ENCODE data around the gene RGMA. TPM values are rescaled to one million over a fixed set of nuclear protein-coding genes. Genes with fewer than 3 reads are reported as not detected.

The RGMA gene
- total and polyA plus RNA-seq, 10 of the 15 experiments (the other 5 are each of a cell fraction or from before 2014, with no cell fraction given), result not detected

DNA sequence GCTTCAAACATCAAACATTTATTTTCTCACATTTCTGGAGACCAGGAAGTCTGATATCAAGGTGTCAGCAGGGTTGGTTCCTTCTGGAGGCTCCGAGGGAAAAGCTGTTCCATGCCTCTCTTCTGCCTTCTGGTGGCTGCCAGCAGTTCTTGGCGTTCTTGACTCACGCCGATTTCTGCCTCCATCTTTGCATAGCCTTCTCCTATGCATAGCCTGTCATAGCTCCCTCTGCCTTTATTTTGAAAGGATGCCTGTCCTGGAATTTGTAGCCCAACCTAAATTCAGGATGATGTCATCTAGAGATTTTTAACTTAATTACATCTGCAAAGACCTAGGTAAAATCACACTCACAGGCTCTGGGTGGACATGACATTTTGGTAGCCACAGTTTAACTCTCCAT, 70.4 kb downstream of the RGMA start:
- H3K27ac ChIP-seq (ENCODE audit: control insufficient read depth, insufficient read depth), result no peak overlapping the region
- no peak overlapping the region for H2AFZ ChIP-seq (ENCODE audit: control insufficient read depth, low read depth, low read length)
- ChIA-PET CTCF (interaction anchor here (1.2 to 2.6 kb wide), 2 partner anchors 9 to 11 kb away, joined by 3 to 21 read pairs; no protein-coding TSS in a partner anchor), POLR2A (no interaction called here), RAD21 (ENCODE audit: unreplicated experiment) (interaction anchor here (1.2 kb wide), 1 partner anchor 221 kb away, joined by 3 read pairs; no protein-coding TSS in a partner anchor), SMC1A (ENCODE audit: uncharacterized antibody, unreplicated experiment) (interaction anchor here (0.7 to 1.6 kb wide), 3 partner anchors 12 to 221 kb away, joined by 3 to 4 read pairs (median 3); no protein-coding TSS in a partner anchor)
- H3K4me3 ChIP-seq, result no peak overlapping the region
- H3K4me2 ChIP-seq (ENCODE audit: control insufficient read depth, insufficient read depth), result no peak overlapping the region
- in situ Hi-C loops (cut with MboI) (no loop called here), intact Hi-C loops (cut with micrococcal nuclease; ENCODE audit: unreplicated experiment) (no loop called here)
- H3K27me3 ChIP-seq (replicated peaks in 1 of 2; ENCODE audit: control insufficient read depth in 2 of 2, insufficient read depth in 2 of 2, low read length in 1 of 2), result no peaks in the 10 kb centered on the region
- FAIRE-seq (no peak), DNase-seq (ENCODE audit: low read depth, low spot score) (no peak), ATAC-seq (no peak)
- H3K79me2 ChIP-seq (ENCODE audit: control insufficient read depth, insufficient read depth, low read length), result no peaks in the 10 kb centered on the region; the same call in 1 of the 2 replicates
- no peaks in the 10 kb centered on the region for H3K9me3 ChIP-seq (replicated peaks; ENCODE audit: control insufficient read depth, insufficient read depth, low read length)
- no peaks in the 10 kb centered on the region for H4K20me1 ChIP-seq (ENCODE audit: control insufficient read depth, insufficient read depth)
- H3K36me3 ChIP-seq (ENCODE audit: control insufficient read depth in 2 of 2, insufficient read depth in 2 of 2, low read length in 1 of 2), result peaks cover 20 to 63% of the 10 kb centered on the region in 2 experiments
- BruUV-seq (replicated peaks), result no TSS peak
- WGBS (ENCODE audit: insufficient coverage, insufficient replicate concordance, low lambda C conversion rate, missing lambda C conversion rate), result 95% methylated on average over 4 of the region's 4 CpGs
- TF ChIP-seq, protein P1, sequence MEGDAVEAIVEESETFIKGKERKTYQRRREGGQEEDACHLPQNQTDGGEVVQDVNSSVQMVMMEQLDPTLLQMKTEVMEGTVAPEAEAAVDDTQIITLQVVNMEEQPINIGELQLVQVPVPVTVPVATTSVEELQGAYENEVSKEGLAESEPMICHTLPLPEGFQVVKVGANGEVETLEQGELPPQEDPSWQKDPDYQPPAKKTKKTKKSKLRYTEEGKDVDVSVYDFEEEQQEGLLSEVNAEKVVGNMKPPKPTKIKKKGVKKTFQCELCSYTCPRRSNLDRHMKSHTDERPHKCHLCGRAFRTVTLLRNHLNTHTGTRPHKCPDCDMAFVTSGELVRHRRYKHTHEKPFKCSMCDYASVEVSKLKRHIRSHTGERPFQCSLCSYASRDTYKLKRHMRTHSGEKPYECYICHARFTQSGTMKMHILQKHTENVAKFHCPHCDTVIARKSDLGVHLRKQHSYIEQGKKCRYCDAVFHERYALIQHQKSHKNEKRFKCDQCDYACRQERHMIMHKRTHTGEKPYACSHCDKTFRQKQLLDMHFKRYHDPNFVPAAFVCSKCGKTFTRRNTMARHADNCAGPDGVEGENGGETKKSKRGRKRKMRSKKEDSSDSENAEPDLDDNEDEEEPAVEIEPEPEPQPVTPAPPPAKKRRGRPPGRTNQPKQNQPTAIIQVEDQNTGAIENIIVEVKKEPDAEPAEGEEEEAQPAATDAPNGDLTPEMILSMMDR (IDR thresholded peaks at IDR 0.05 in 2 of 3, conservative IDR thresholded peaks at IDR 0.05 in 1 of 3; ENCODE audit: control insufficient read depth in 2 of 3, extremely low read depth in 1 of 3, insufficient read depth in 1 of 3, low read depth in 3 of 3, low read length in 3 of 3), result 0 out of 6 replicates have a peak, but pooled peaks of 1 of the 3 experiments have one; percentile 3
- no peak for TF ChIP-seq STAT1 (conservative IDR thresholded peaks at IDR 0.05)
- no peak for TF ChIP-seq FOS (IDR thresholded peaks at IDR 0.05; ENCODE audit: borderline replicate concordance, extremely low read depth, insufficient read length)
- no peak overlapping the region for H3K9ac ChIP-seq (ENCODE audit: control insufficient read depth, insufficient read depth, low read length)
- peaks cover 13% of the 10 kb centered on the region for H3K4me1 ChIP-seq (ENCODE audit: control insufficient read depth, insufficient read depth, low read length)

DNA sequence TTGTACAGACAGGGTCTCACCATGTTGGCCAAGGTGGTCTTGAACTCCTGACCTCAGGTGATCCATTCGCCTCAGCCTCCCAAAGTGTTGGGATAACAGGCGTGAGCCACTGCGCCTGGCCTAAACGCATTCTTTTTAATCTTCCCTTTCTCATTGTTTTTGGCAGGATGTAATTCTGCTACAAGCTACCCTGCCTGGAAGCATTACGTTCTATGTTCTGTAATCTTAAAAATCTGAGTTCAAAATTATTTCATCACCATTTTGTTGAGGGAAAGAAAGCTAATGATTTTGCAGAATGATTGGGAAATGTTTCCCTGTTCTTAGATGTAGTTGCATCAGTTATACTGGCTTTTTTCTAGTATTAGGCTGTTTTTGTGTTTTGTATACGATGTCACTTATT, 71.5 kb downstream of the RGMA start:
- no peaks in the 10 kb centered on the region for H3K9me3 ChIP-seq (replicated peaks; ENCODE audit: control insufficient read depth, insufficient read depth, low read length)
- ATAC-seq (no peak), FAIRE-seq (no peak), DNase-seq (ENCODE audit: low read depth, low spot score) (no peak)
- ChIA-PET POLR2A (interaction anchor here (0.6 to 0.7 kb wide), 3 partner anchors 9 to 1382 kb away, joined by 3 to 5 read pairs (median 4); no protein-coding TSS in a partner anchor), RAD21 (ENCODE audit: unreplicated experiment) (interaction anchor here (1.2 kb wide), 1 partner anchor 220 kb away, joined by 3 read pairs; no protein-coding TSS in a partner anchor), CTCF (interaction anchor here (0.9 to 2.6 kb wide), 3 partner anchors 12 to 220 kb away, joined by 4 to 21 read pairs (median 4); no protein-coding TSS in a partner anchor), SMC1A (ENCODE audit: uncharacterized antibody, unreplicated experiment) (interaction anchor here (1.5 to 1.6 kb wide), 3 partner anchors 10 to 75 kb away, joined by 4 to 5 read pairs (median 5); no protein-coding TSS in a partner anchor)
- peaks cover 13% of the 10 kb centered on the region for H3K4me1 ChIP-seq (ENCODE audit: control insufficient read depth, insufficient read depth, low read length)
- H3K27me3 ChIP-seq (replicated peaks in 1 of 2; ENCODE audit: control insufficient read depth in 2 of 2, insufficient read depth in 2 of 2, low read length in 1 of 2), result no peaks in the 10 kb centered on the region
- H3K79me2 ChIP-seq (ENCODE audit: control insufficient read depth, insufficient read depth, low read length), result no peaks in the 10 kb centered on the region; the same call in 1 of the 2 replicates
- in situ Hi-C loops (cut with MboI), result no loop called here
- no peak overlapping the region for H3K27ac ChIP-seq (ENCODE audit: control insufficient read depth, insufficient read depth)
- H3K9ac ChIP-seq (ENCODE audit: control insufficient read depth, insufficient read depth, low read length), result no peak overlapping the region
- 97% methylated on average over 6 of the region's 6 CpGs for WGBS (ENCODE audit: insufficient coverage, insufficient replicate concordance, low lambda C conversion rate, missing lambda C conversion rate)
- H3K4me3 ChIP-seq, result no peak overlapping the region
- no peak overlapping the region for H3K4me2 ChIP-seq (ENCODE audit: control insufficient read depth, insufficient read depth)
- BruUV-seq (replicated peaks), result no TSS peak
- peaks cover 24 to 70% of the 10 kb centered on the region in 2 experiments for H3K36me3 ChIP-seq (ENCODE audit: control insufficient read depth in 2 of 2, insufficient read depth in 2 of 2, low read length in 1 of 2)
- no peaks in the 10 kb centered on the region for H4K20me1 ChIP-seq (ENCODE audit: control insufficient read depth, insufficient read depth)
- H2AFZ ChIP-seq (ENCODE audit: control insufficient read depth, low read depth, low read length), result no peak overlapping the region
- intact Hi-C loops (cut with micrococcal nuclease; ENCODE audit: unreplicated experiment), result no loop called here
- TF ChIP-seq BACH1 (IDR thresholded peaks at IDR 0.05; ENCODE audit: borderline replicate concordance) (no peak), JUNB (IDR thresholded peaks at IDR 0.05) (no peak), POLR2AphosphoS2 (IDR thresholded peaks at IDR 0.05; ENCODE audit: low read depth, low read length) (no peak), NFXL1 (IDR thresholded peaks at IDR 0.05; ENCODE audit: borderline replicate concordance) (no peak), EP300 (IDR thresholded peaks at IDR 0.05; ENCODE audit: borderline replicate concordance in 1 of 2, control insufficient read depth in 1 of 2, low read depth in 2 of 2, low read length in 2 of 2) (no peak)
- TF ChIP-seq, protein P2, sequence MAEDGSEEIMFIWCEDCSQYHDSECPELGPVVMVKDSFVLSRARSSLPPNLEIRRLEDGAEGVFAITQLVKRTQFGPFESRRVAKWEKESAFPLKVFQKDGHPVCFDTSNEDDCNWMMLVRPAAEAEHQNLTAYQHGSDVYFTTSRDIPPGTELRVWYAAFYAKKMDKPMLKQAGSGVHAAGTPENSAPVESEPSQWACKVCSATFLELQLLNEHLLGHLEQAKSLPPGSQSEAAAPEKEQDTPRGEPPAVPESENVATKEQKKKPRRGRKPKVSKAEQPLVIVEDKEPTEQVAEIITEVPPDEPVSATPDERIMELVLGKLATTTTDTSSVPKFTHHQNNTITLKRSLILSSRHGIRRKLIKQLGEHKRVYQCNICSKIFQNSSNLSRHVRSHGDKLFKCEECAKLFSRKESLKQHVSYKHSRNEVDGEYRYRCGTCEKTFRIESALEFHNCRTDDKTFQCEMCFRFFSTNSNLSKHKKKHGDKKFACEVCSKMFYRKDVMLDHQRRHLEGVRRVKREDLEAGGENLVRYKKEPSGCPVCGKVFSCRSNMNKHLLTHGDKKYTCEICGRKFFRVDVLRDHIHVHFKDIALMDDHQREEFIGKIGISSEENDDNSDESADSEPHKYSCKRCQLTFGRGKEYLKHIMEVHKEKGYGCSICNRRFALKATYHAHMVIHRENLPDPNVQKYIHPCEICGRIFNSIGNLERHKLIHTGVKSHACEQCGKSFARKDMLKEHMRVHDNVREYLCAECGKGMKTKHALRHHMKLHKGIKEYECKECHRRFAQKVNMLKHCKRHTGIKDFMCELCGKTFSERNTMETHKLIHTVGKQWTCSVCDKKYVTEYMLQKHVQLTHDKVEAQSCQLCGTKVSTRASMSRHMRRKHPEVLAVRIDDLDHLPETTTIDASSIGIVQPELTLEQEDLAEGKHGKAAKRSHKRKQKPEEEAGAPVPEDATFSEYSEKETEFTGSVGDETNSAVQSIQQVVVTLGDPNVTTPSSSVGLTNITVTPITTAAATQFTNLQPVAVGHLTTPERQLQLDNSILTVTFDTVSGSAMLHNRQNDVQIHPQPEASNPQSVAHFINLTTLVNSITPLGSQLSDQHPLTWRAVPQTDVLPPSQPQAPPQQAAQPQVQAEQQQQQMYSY (CRISPR knock-in tag; IDR thresholded peaks at IDR 0.05), result no peak

All from GM12878 (cell line).